Right renal cortex interstitium (tissue), 3 donors: ENCODE measurements around the gene NELFB. TPM values are rescaled to one million over a fixed set of nuclear protein-coding genes. Genes with fewer than 3 reads are reported as not detected.

Experiments
- DNase-seq, 3 donors: peaks; one replicate each; pipeline ENCODE4 v3.0.0-alpha.2; 2013; ENCODE audit warnings: low read depth in 3 of 3, low spot score in 2 of 3
- polyA plus RNA-seq, 3 donors: library from polyadenylated mRNA; unstranded; fragments of 120-200 nt; gene quantifications; one replicate each; pipeline ENCODE4 v1.2.1, GENCODE V29; 2013; ENCODE audit not compliant: insufficient read length in 3 of 3

Gene NELFB
- polyA plus RNA-seq, 3 donors = 45.5 to 54.0 (median 51.3) TPM

- DNase-seq = no peak
Measured at GRCh38 chr9:137279741-137280473, 24.8 kb downstream of the NELFB start.

DNA sequence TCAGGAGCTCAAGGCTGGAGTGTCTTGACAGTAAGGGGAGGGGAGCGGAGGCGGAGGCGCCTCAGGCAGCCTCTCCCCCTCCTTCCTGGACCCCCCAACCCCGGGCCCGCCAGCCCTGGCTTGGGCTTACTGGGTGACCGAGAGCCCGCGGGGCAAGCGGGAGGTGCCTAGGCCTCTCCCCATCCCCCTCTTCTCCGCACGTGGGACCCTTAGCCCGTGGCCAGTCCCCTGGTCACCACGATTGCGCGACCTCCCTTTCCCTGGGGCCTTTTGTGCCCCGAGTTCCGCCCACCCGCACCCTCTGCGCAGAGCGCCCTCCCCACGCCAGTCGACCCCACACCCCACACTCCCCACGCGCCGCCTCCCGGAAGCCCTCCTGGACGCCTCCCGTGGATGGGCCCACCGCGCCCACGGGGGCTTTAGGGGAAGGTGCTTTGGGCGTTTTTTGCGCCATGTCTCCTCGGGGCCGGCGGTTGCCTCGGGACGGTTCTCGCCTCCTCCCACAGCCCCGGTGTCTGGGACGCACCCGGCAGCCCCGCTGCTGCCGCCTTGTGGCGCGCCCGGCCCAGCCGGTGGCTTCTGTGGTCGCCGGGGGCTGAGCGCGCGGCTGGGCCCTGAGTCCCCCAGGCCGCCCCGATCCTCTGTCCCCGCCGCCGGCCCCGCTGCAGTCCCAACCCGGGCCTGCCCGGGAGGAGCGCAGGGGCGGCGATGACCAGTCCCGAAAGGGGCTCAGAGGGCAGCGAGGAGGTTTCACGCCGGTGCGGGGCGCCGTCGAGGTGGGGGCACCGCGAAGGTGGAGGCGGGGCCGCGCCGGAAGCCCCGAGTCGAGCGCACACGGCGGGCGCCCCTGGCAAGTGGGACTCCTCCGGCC, 25.6 kb downstream of the NELFB start:
- DNase-seq = no peak

GRCh38 chr9:137281345-137282116, 26.4 kb downstream of the NELFB start:
- DNase-seq = no peak

GRCh38 chr9:137286975-137287383, 31.9 kb downstream of the NELFB start:
- DNase-seq = no peak

DNA sequence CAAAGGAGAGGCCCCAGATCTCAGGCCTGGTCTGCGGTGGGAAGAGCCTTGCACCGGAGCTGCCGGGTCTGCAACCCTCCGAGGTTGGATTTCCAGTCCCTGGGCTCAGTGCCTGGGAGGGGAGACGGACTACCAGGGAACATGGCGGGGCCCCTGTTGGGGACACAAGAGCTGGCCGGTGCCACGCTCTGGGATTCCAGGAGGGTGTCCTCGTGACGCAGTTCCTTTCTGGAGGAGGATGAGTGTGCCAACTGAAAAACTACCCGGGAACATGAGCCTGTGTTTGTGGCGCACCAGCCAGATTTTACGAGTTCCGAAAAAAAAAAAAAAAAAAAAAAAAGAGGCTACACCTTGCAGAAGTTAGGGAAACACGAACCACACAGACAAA, 38.0 kb downstream of the NELFB start:
- no peak for DNase-seq

GRCh38 chr9:137293482-137294090, 38.5 kb downstream of the NELFB start:
- no peak for DNase-seq

DNA sequence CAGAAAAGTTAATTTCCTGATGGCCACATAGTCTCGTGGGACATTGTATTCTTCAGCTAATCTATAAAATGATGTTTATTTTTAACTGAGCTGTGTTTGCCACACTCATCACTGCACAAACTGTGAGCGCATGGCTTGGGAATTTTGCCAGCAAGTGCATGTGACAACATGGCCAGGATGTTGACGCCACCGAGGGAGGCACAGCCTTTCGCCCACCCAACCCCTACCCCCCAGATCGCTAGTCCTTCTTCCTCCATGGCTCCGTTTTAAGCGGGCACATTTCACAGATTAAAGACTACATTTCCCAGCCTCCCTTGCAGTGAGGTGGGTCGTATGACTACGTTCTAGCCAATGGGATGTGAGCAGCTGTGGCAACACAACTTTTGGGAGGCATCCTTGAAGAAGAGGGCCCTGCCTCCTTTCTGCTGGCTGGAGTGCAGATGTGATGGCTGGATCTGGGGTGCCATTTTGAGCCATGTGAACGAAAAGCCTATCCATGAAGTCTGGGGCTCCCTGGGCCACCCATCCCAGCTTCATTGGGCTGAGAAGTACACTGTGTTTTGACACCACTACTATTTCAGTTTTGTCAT, 39.1 kb downstream of the NELFB start:
- no peak for DNase-seq

DNA sequence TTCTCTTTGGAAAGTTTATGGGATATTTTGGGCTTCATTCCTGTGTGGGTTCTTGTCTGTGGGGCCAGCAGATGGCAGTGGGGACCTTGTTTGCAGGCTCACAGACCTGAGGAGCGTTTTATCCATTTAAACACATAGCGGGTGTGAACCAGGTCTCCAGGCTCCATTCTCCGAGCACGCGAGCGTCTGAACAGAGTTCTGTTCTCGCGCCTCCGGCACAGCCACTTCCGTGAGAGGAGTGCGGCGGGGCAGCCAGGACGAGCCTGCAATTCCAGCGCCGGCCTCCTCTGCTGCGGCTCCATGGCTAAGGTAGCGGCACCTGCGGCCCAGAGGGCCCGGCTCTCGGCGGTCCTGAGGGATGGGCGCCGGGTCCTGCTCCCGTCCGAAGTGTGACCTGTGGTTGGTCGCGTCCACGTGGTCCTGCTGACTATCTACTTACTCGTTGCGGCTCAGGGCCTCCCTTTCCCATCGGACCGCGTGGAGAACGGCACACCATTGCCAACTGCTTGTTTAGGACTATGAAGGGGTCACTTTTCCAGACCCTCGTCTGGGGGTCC, 39.6 kb downstream of the NELFB start:
- DNase-seq = no peak

DNA sequence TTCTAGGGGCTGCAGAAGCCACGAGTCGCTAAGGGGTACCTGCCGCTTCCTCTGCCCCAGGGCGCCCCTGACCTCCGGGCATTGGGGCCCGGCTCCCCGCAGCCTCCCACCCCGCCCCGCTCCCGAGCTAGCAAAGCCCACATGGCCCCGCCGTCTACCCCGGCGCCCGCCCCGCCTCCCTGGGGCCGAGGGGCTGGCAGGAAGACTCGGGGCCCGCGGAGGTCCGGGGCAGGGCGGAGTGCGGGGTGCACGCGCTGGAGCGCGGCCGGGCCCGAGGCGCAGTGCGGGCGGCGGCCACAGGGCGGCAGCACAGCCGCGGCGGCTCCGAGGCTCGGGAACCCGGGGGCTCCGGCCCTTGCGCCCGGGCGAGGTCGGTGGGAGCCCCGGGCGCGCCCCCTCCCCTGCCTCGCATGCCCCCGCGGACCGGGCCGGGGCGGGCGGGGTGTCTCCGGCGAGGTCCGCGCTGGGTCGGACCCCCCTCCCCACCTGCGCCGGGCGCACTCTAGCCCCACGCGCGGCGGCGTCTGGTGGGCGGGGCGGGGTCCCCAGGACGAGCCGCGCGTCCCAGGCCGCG, 40.2 kb downstream of the NELFB start:
- DNase-seq = no peak

DNA sequence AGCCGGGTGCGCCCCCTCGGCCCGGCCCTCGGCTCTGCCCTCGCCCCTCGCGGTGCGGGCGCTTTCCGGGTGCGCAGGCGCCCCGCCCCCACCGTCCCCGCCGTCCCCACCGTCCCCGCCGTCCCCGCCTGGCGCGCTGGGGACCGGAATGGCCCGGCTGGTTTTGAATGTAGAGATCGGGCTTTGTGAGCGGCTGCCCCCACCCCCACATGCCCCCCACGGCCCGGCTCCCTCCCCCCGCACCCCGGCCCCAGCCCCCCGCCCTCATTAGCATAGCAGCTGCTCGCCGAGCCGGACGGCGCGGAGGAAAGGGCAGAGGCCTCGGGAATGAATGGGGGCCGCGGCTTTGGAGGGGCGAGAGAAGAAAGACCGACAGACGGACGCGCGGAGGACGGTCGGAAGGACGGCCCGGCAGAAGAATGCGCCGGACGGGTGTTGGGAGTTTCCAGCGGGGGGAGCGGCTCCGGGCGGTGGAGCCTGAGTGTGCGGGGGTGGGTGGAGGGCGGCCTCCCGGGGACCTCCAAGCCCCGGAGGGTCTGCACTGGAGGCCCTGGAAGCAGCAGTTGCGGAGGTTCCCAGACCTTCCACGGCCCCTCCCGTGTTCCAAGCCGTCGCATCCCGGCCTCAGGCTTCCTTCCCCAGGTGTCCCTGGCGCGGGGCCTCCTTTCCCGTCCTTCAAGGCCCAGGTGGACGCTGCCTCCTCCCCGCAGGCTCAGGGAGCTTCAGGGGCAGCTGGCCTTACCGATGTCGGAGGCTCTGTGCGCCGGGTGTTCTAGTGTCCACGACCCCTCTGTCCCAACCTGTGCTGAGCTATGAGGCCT, 40.9 kb downstream of the NELFB start:
- DNase-seq = no peak

DNA sequence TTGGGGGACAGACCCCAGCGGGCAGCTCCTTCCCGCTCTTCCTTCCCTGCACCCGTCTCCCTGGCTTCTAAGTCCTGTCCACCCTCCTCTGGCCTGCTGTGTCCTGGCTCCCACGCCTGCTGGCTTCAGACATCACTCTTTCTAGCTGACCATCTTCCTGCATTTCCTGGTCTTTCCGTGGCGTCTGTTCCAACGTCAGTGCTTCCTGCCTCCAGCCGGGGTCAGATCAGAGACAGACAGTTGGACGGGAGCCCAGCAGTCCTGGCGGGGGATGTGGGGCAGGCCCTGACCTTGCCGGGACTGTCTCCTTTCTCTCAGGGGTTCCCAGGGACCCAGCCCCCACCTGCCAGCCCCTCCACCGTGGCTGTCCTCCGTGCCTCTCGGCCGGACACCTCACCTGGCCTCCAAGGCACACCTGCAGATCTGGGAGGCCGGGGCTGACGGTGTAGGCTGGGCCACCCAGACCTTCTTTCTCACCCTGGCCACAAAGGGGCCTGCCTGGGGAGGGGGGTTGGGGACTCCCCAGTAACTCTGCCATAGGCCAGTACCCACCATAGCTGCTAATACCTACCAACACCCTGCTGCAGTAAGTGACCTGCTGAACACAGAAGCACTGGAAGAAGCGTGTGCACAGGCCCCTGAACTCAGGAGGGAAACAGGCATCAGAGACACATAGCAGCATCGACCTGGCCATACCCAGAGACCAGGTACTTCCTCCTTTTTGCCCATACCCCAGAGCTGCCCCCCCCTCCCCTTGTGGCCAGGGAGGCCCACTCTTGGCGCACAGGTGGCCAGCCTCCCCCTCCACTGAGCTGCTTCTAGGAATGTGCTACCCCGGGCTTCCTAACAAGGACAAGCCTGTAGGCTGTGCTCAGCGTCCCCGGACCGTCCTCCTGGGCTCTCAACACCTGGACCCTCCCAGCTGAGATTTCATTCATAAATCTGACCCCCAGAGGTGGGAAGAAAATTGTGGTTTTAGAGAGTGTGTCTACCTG, 41.8 kb downstream of the NELFB start:
- DNase-seq = no peak

DNA sequence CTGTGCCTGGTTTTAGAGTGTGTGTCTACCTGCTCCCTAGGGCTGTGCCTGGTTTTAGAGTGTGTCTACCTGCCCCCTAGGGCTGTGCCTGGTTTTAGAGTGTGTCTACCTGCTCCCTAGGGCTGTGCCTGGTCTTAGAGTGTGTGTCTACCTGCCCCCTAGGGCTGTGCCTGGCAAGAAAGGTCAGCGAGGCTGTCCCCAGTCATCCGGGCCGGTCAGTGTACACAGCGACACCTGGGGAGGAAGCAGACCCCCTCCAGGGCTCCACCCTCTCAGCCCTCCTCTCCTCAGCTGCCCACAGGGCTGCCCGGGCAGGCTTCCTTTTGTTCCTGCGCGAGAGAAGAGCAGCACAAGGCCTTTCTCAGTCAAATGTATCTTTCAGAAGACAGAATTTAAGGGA, 42.8 kb downstream of the NELFB start:
- DNase-seq = no peak

GRCh38 chr9:137298401-137299202, 43.5 kb downstream of the NELFB start:
- DNase-seq = no peak

GRCh38 chr9:137299203-137299565, 44.1 kb downstream of the NELFB start:
- DNase-seq = no peak

DNA sequence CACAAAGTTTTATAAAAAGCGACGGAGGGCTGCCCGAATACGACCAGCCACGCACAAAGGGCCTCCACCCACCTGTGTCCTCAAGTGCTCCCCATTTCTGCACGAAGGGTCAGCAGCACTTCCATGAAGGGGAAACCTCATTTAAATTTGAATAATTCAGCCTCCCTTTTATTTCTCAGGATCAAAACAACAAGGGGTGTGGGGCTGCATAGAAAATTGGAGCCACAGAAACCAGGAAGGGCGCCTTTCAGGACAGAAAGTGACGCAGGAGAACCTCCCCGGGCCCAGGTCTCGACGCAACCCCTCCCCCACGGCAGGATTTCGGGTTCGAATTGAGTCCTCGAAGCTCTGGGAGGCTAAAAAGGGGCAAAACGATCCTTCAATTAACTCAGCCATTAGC, 44.8 kb downstream of the NELFB start:
- no peak for DNase-seq

- no peak for DNase-seq
Measured at GRCh38 chr9:137300567-137301080, 45.5 kb downstream of the NELFB start.
